Neural cell (in vitro differentiated cells): ENCODE measurements around the gene IFIT3.
"Not testable (repeated sequence)": the region's sequence is repeated elsewhere in the genome, so short reads cannot be mapped to it uniquely, and the experiment has no call there.

Experiments used
- EP300 ChIP-seq: fragments of 450-650 bp; conservative IDR thresholded peaks from 2 replicates; pipeline ENCODE4 v1.6.1; 2014; ENCODE audit warnings: antibody characterized with exemption, mild to moderate bottlenecking, moderate library complexity; ENCODE audit not compliant: poor library complexity, severe bottlenecking
- EZH2 ChIP-seq: fragments of 200-600, 300-800 bp; shearing (Covaris generic), sonication (generic); IDR thresholded peaks from 2 replicates; pipeline ENCODE4 v1.6.1; 2014; ENCODE audit warnings: antibody characterized with exemption, low read length, borderline replicate concordance, mild to moderate bottlenecking; ENCODE audit not compliant: insufficient read depth, poor library complexity, severe bottlenecking
- MXI1 ChIP-seq: fragments of 450-650 bp; conservative IDR thresholded peaks from 2 replicates; pipeline ENCODE4 v1.6.1; 2014; ENCODE audit warnings: antibody characterized with exemption, mild to moderate bottlenecking; ENCODE audit not compliant: poor library complexity, severe bottlenecking
- POLR2AphosphoS5 ChIP-seq: IDR thresholded peaks from 2 replicates; pipeline ENCODE4 v1.6.1; 2012
- RAD21 ChIP-seq: fragments of 450-650 bp; conservative IDR thresholded peaks from 2 replicates; pipeline ENCODE4 v1.6.1; 2014; ENCODE audit warnings: antibody characterized with exemption, mild to moderate bottlenecking, moderate library complexity
- REST ChIP-seq: IDR thresholded peaks from 2 replicates; pipeline ENCODE4 v1.6.1; 2012; ENCODE audit warnings: borderline replicate concordance
- SMC3 ChIP-seq: fragments of 450-650 bp; conservative IDR thresholded peaks from 2 replicates; pipeline ENCODE4 v1.6.1; 2014; ENCODE audit warnings: antibody characterized with exemption, mild to moderate bottlenecking, moderate library complexity; ENCODE audit not compliant: poor library complexity
- TAF1 ChIP-seq: IDR thresholded peaks from 2 replicates; pipeline ENCODE4 v1.6.1; 2012; ENCODE audit warnings: low read depth
- TF ChIP-seq, protein P1 (sequence below): fragments of 450-650 bp; IDR thresholded peaks from 2 replicates; pipeline ENCODE4 v1.5.1; 2014; ENCODE audit warnings: antibody characterized with exemption, mild to moderate bottlenecking, moderate library complexity; ENCODE audit not compliant: poor library complexity, severe bottlenecking

GRCh38 chr10:89285303-89285702, 42.5 kb upstream of the IFIT3 start:
- not testable (repeated sequence) for TF ChIP-seq RAD21, TAF1, POLR2AphosphoS5, EP300, EZH2, SMC3, MXI1, REST
- TF ChIP-seq, protein P1, sequence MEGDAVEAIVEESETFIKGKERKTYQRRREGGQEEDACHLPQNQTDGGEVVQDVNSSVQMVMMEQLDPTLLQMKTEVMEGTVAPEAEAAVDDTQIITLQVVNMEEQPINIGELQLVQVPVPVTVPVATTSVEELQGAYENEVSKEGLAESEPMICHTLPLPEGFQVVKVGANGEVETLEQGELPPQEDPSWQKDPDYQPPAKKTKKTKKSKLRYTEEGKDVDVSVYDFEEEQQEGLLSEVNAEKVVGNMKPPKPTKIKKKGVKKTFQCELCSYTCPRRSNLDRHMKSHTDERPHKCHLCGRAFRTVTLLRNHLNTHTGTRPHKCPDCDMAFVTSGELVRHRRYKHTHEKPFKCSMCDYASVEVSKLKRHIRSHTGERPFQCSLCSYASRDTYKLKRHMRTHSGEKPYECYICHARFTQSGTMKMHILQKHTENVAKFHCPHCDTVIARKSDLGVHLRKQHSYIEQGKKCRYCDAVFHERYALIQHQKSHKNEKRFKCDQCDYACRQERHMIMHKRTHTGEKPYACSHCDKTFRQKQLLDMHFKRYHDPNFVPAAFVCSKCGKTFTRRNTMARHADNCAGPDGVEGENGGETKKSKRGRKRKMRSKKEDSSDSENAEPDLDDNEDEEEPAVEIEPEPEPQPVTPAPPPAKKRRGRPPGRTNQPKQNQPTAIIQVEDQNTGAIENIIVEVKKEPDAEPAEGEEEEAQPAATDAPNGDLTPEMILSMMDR = not testable (repeated sequence)
